Bronchial epithelial cell (primary cell): ENCODE results near the gene ARHGAP5. TPM values are rescaled to one million over a fixed set of nuclear protein-coding genes. Genes with fewer than 3 reads are reported as not detected.

ENCODE experiments used
- DNase-seq: peaks from one replicate; pipeline ENCODE4 v3.0.0-alpha.2; 2010; ENCODE audit warnings: low read depth
- FAIRE-seq: peaks from 2 replicates; lab custom pipeline; 2011; peaks lifted over from hg19 to GRCh38; lab: Jason Lieb, UNC
- H3K27me3 ChIP-seq: 2 replicates; pipeline ENCODE4 v1.5.1; 2011; ENCODE audit warnings: low read length; ENCODE audit not compliant: control insufficient read depth, insufficient read depth
- H3K36me3 ChIP-seq: 2 replicates; pipeline ENCODE4 v1.5.1; 2011; ENCODE audit warnings: low read length; ENCODE audit not compliant: control insufficient read depth, insufficient read depth
- H3K4me3 ChIP-seq: 2 replicates; pipeline ENCODE4 v1.5.1; 2011; ENCODE audit warnings: mild to moderate bottlenecking, low read depth, low read length, control low read depth
- total RNA-seq: library from RNA; depleted of rRNA; stranded (reverse); fragments of >200 nt; gene quantifications from 2 replicates; pipeline ENCODE4 v1.2.1, GENCODE V29; 2014
- TF ChIP-seq, protein P1 (sequence below): IDR thresholded peaks from 2 replicates; pipeline ENCODE4 v1.5.1; 2011; ENCODE audit warnings: mild to moderate bottlenecking, moderate library complexity, low read length, control low read depth, inconsistent platforms; ENCODE audit not compliant: insufficient read depth, severe bottlenecking

Gene ARHGAP5, protein sequence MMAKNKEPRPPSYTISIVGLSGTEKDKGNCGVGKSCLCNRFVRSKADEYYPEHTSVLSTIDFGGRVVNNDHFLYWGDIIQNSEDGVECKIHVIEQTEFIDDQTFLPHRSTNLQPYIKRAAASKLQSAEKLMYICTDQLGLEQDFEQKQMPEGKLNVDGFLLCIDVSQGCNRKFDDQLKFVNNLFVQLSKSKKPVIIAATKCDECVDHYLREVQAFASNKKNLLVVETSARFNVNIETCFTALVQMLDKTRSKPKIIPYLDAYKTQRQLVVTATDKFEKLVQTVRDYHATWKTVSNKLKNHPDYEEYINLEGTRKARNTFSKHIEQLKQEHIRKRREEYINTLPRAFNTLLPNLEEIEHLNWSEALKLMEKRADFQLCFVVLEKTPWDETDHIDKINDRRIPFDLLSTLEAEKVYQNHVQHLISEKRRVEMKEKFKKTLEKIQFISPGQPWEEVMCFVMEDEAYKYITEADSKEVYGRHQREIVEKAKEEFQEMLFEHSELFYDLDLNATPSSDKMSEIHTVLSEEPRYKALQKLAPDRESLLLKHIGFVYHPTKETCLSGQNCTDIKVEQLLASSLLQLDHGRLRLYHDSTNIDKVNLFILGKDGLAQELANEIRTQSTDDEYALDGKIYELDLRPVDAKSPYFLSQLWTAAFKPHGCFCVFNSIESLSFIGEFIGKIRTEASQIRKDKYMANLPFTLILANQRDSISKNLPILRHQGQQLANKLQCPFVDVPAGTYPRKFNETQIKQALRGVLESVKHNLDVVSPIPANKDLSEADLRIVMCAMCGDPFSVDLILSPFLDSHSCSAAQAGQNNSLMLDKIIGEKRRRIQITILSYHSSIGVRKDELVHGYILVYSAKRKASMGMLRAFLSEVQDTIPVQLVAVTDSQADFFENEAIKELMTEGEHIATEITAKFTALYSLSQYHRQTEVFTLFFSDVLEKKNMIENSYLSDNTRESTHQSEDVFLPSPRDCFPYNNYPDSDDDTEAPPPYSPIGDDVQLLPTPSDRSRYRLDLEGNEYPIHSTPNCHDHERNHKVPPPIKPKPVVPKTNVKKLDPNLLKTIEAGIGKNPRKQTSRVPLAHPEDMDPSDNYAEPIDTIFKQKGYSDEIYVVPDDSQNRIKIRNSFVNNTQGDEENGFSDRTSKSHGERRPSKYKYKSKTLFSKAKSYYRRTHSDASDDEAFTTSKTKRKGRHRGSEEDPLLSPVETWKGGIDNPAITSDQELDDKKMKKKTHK (N-terminal part only)
- 139 and 150 TPM in 2 replicates for total RNA-seq

DNA sequence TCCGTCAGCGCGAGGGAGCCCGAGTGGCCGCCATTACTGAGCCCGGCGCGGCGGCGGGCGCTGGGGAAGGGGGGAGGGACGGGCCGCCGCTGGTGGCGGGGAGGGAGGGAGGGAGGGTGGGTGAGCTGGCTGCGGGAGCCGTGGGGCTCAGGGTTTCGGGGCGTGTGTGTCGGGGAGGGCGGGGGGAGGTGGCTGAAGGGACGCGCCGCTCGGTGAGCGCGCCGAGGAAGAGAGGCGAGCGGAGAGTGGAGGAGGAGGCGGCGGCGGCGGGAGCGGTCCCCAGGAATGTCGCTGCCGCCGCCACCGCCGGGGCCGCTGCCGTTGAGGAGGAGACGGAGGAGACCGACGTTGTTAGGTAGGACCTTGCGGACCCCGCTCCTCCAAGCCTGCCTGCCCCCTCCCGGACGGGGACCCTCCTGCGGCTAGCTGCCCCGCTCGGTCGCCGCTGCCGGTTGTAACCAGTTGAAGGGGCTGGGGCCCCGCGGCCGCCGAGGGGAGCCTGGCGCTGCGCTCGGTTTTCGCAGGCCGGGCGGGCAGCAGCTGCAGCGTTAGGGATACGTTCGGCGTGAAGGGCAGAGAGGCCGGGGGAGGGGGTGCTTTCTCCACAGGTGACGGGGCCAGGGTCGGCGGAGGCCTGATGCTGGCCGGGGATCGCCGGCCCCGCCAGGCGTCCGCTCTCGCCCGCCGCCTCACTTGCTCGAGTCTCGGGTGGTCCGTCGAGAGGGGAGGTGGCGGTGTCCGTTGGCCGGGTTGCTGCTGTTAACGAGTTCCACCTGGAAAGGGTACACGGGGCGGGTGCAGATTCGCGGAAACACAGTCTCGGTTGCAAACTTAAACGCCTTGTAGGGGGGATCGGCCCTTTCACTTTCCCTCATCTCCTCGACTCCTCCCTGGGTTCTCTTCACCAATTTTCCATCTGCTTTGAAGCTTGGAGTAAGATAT lies at the start of gene ARHGAP5:
ARHGAP5 (plus strand) TSS at position 224 of the 942 bp plus-strand sequence. CDS start 13,366 bp downstream, outside the sequence.
- no peak for DNase-seq
- no peaks in the 10 kb centered on the region for H3K36me3 ChIP-seq
- FAIRE-seq, result no peak
- H3K4me3 ChIP-seq, result peak within 1 kb of the TSS; percentile 77
- H3K27me3 ChIP-seq, result no peaks in the 10 kb centered on the region
- TF ChIP-seq, protein P1, sequence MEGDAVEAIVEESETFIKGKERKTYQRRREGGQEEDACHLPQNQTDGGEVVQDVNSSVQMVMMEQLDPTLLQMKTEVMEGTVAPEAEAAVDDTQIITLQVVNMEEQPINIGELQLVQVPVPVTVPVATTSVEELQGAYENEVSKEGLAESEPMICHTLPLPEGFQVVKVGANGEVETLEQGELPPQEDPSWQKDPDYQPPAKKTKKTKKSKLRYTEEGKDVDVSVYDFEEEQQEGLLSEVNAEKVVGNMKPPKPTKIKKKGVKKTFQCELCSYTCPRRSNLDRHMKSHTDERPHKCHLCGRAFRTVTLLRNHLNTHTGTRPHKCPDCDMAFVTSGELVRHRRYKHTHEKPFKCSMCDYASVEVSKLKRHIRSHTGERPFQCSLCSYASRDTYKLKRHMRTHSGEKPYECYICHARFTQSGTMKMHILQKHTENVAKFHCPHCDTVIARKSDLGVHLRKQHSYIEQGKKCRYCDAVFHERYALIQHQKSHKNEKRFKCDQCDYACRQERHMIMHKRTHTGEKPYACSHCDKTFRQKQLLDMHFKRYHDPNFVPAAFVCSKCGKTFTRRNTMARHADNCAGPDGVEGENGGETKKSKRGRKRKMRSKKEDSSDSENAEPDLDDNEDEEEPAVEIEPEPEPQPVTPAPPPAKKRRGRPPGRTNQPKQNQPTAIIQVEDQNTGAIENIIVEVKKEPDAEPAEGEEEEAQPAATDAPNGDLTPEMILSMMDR, result no peak

DNA sequence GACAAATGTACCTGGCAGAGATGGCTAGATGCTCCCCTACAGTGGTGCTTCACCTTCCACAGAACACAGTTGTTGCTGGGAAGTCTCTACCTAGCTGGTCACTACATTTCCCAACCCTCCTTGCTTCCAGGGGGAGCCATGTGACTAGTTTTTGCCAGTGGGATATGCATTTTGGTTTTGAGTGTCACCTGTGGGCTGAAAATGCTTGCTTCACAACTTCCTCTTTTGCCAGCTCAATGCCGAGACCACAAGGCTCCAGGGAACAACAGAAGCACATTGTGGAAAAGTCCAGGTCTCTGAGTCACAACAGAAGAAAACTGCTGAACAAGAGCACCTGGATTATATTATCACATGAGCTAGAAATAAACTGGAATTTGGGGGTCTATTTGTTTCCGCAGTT lies 48.5 kb upstream of the ARHGAP5 start:
- Histone ChIP-seq H3K36me3 (no peaks in the 10 kb centered on the region), H3K27me3 (no peaks in the 10 kb centered on the region), H3K4me3 (no peak overlapping the region)
- FAIRE-seq, result peak; percentile 50
- DNase-seq, result peak; percentile 78
- TF ChIP-seq, protein P1, result no peak

DNA sequence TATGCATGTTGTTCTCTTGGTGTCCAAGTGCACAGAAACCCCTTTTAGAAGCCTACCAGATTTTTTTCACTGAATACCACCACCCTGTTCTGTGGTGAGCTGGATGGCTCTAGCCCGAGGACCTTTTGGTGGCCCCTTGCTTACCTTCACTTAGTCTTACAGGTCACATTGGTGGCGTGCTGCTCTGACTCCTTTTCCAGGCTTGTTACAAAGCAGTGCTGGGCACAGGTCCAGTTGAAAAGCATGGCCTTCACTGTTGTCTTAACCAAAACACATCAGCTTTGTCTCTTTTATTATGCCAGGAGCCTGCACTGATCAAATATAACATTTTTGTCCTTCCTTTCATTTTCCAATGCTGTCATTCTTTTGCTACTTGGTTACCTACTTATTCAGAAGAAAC lies 43.6 kb upstream of the ARHGAP5 start:
- TF ChIP-seq, protein P1, result no peak
- DNase-seq (no peak), FAIRE-seq (no peak)
- Histone ChIP-seq H3K4me3 (no peak overlapping the region), H3K36me3 (no peaks in the 10 kb centered on the region), H3K27me3 (no peaks in the 10 kb centered on the region)

DNA sequence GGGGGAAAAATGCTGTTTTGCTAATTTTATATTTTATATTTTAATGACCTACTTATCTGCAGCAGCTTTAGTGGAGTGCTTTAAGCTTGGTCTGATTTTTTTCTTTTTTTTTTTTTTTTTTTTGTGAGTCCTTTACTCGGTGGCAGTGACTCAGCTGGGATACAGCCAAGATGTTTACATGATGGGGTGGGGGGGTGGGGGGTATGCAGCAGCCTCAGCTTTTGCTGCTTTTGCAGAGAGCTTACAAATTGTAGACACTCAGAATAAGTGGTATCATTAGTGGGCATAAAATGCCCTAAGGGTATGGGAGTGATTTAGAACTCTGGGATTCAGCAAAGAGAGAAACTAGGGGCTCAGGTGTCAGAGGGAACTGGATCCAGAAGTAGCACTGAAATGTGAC lies 38.2 kb upstream of the ARHGAP5 start:
- FAIRE-seq (no peak), DNase-seq (peak; percentile 12)
- no peak overlapping the region for H3K4me3 ChIP-seq
- H3K27me3 ChIP-seq, result no peaks in the 10 kb centered on the region
- TF ChIP-seq, protein P1, result no peak
- no peaks in the 10 kb centered on the region for H3K36me3 ChIP-seq
